ENCODE measurements around the gene PJA2. TPM values are rescaled to one million over a fixed set of nuclear protein-coding genes. Genes with fewer than 3 reads are reported as not detected.

PJA2 gene
- total and polyA plus RNA-seq, 9 of the 15 experiments (the other 6 are each of a cell fraction or from before 2014, with no cell fraction given): 25.1 to 82.1 (median 50.1) TPM

DNA sequence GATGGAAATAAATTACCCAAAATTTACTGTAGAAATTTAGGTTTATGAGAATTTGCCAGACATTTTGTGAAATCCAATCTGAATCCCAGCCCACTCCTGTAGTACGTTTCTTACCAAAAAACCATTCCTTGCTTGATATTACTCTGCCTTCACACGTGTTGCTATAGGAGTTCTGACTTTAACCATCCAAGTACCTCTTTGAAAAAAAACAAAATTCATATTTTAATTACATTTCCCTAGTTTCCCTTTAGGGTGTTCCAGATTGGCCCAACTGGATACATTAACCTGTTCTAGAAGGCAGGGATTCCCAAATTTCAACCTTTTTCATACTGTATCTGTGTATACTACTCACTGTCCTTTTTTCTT, 1.4 kb upstream of the PJA2 start:
- BruUV-seq (replicated peaks): no TSS peak
- peaks cover 3% of the 10 kb centered on the region for H3K9me1 ChIP-seq (ENCODE audit: control insufficient read depth, insufficient read depth, low read length)
- peaks cover 4% of the 10 kb centered on the region; the same call in 1 of the 3 replicates for H3K36me3 ChIP-seq (ENCODE audit: control insufficient read depth, insufficient read depth, low read length)
- ATAC-seq: no peak
- no peaks in the 10 kb centered on the region for H4K20me1 ChIP-seq (replicated peaks; ENCODE audit: control insufficient read depth, insufficient read depth, low read length)
- intact Hi-C loops (cut with micrococcal nuclease) (loop anchor here (5.0 kb wide), 1 partner anchor 684 kb away; no protein-coding TSS in a partner anchor), in situ Hi-C loops (cut with MboI) (no loop called here)
- peaks cover 35% of the 10 kb centered on the region for H3K79me2 ChIP-seq (ENCODE audit: control insufficient read depth, insufficient read depth, low read length)
- ChIA-PET CTCF (ENCODE audit: low intra/inter-chr PET ratio) (no interaction called here), POLR2A (interaction anchor here (0.9 to 1.6 kb wide), 4 partner anchors 8 to 40 kb away, joined by 3 to 9 read pairs (median 6); no protein-coding TSS in a partner anchor)
- peak overlapping the region; percentile 87 for H3K4me2 ChIP-seq (ENCODE audit: insufficient read depth, low read length)
- 0% methylated on average over 2 of the region's 2 CpGs for WGBS (ENCODE audit: insufficient coverage, low coverage, missing lambda C conversion rate)
- peaks cover 3 to 12% of the 10 kb centered on the region in 2 experiments; a peak in 4 of 5 replicates for H3K4me1 ChIP-seq (replicated peaks in 1 of 2; ENCODE audit: control insufficient read depth in 2 of 2, insufficient read depth in 2 of 2, low read length in 2 of 2)
- H3K9me3 ChIP-seq (replicated peaks; ENCODE audit: control insufficient read depth, insufficient read depth, low read depth, low read length): peaks cover 4% of the 10 kb centered on the region
- peak overlapping the region; percentile 53 for H3K4me3 ChIP-seq
- no peaks in the 10 kb centered on the region for H3K27me3 ChIP-seq (ENCODE audit: control insufficient read depth in 2 of 2, insufficient read depth in 2 of 2, low read length in 2 of 2)
- no peak for FAIRE-seq
- peak overlapping the region; percentile 75 to 97; a peak in 3 of 4 replicates for H3K9ac ChIP-seq (ENCODE audit: insufficient read depth in 1 of 2, low read depth in 2 of 2, low read length in 2 of 2)
- H3K27ac ChIP-seq (ENCODE audit: extremely low read depth, low read depth, low read length): peak overlapping the region; percentile 99
- no peak for DNase-seq (ENCODE audit: extremely low read depth in 1 of 4, low spot score in 3 of 4)
- H2AFZ ChIP-seq (ENCODE audit: low read depth, low read length): peak overlapping the region; percentile 94
- TF ChIP-seq, protein P1, sequence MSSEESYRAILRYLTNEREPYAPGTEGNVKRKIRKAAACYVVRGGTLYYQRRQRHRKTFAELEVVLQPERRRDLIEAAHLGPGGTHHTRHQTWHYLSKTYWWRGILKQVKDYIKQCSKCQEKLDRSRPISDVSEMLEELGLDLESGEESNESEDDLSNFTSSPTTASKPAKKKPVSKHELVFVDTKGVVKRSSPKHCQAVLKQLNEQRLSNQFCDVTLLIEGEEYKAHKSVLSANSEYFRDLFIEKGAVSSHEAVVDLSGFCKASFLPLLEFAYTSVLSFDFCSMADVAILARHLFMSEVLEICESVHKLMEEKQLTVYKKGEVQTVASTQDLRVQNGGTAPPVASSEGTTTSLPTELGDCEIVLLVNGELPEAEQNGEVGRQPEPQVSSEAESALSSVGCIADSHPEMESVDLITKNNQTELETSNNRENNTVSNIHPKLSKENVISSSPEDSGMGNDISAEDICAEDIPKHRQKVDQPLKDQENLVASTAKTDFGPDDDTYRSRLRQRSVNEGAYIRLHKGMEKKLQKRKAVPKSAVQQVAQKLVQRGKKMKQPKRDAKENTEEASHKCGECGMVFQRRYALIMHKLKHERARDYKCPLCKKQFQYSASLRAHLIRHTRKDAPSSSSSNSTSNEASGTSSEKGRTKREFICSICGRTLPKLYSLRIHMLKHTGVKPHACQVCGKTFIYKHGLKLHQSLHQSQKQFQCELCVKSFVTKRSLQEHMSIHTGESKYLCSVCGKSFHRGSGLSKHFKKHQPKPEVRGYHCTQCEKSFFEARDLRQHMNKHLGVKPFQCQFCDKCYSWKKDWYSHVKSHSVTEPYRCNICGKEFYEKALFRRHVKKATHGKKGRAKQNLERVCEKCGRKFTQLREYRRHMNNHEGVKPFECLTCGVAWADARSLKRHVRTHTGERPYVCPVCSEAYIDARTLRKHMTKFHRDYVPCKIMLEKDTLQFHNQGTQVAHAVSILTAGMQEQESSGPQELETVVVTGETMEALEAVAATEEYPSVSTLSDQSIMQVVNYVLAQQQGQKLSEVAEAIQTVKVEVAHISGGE (CRISPR knock-in tag; IDR thresholded peaks at IDR 0.05): peak in 1 of 3 experiments; percentile 2; a peak in 1 of 6 replicates
- TF ChIP-seq, protein P2, sequence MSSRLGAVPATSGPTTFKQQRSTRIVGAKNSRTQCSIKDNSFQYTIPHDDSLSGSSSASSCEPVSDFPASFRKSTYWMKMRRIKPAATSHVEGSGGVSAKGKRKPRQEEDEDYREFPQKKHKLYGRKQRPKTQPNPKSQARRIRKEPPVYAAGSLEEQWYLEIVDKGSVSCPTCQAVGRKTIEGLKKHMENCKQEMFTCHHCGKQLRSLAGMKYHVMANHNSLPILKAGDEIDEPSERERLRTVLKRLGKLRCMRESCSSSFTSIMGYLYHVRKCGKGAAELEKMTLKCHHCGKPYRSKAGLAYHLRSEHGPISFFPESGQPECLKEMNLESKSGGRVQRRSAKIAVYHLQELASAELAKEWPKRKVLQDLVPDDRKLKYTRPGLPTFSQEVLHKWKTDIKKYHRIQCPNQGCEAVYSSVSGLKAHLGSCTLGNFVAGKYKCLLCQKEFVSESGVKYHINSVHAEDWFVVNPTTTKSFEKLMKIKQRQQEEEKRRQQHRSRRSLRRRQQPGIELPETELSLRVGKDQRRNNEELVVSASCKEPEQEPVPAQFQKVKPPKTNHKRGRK (tag; IDR thresholded peaks at IDR 0.05): 0 out of 2 replicates have a peak, but pooled peaks have one; percentile 19
- TF ChIP-seq MEF2A (IDR thresholded peaks at IDR 0.05; ENCODE audit: control insufficient read depth, low read depth, low read length): no peak
- TF ChIP-seq ZNF707 (CRISPR knock-in tag; conservative IDR thresholded peaks at IDR 0.05): no peak
- no peak for TF ChIP-seq ZNF3 (CRISPR knock-in tag; IDR thresholded peaks at IDR 0.05)
- no peak for TF ChIP-seq KHSRP (IDR thresholded peaks at IDR 0.05)
- TF ChIP-seq, protein P3, sequence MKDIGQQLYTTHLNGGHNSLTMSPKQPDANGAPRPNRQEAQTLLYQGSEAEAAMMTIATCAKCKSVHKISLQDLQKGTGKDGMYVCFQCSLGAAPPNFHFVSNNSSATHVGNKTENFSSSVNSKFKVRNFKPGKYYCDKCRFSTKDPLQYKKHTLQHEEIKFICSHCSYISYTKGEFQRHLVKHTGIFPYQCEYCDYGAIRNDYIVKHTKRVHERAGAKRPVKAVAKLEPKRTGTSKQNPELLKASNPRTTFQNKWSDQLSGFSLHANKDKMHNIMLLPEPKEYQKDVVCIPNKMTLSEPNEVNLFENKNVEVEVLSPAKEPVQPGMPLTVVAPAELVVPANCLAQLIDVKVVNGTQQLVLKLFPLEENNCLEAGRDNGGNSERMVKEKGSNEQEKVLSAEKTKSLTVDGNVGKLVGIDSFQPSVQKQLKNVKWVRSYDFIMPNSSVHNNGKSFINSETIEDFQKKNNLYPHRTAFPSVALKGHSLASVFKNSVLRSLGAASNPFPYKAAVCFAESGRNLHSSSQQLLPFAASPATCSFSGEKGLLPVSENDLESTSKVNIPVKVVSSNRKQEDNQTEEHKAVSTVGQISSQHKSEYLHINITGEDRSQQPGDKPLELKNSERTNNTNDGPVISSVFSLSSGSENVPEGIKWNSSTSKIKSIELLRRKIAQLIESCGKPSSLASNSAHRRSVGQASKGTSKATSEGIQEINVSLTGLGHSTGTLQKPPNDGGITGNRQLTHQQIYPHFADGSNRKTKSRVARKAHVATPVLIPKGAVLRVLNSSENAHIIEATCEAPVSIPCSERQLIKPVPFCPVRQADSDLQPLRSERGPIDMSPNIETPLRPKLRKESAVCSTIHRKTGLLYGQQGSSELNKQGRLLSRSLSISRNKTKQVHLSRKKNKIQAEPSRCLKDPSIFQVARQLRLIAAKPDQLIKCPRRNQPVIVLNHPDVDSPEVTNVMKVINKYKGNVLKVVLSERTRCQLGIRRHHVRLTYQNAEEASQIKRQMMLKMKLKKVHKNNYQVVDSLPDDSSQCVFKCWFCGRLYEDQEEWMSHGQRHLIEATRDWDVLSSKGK (CRISPR knock-in tag; IDR thresholded peaks at IDR 0.05): no peak
- 0 out of 2 replicates have a peak, but pooled peaks have one; percentile 38 for TF ChIP-seq PTRF (tag; IDR thresholded peaks at IDR 0.05)
- TF ChIP-seq, protein P4, sequence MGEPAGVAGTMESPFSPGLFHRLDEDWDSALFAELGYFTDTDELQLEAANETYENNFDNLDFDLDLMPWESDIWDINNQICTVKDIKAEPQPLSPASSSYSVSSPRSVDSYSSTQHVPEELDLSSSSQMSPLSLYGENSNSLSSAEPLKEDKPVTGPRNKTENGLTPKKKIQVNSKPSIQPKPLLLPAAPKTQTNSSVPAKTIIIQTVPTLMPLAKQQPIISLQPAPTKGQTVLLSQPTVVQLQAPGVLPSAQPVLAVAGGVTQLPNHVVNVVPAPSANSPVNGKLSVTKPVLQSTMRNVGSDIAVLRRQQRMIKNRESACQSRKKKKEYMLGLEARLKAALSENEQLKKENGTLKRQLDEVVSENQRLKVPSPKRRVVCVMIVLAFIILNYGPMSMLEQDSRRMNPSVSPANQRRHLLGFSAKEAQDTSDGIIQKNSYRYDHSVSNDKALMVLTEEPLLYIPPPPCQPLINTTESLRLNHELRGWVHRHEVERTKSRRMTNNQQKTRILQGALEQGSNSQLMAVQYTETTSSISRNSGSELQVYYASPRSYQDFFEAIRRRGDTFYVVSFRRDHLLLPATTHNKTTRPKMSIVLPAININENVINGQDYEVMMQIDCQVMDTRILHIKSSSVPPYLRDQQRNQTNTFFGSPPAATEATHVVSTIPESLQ (CRISPR knock-in tag; IDR thresholded peaks at IDR 0.05): 0 out of 2 replicates have a peak, but pooled peaks have one; percentile 4
- no peak for TF ChIP-seq MEIS2 (IDR thresholded peaks at IDR 0.05; ENCODE audit: partially characterized antibody)
- TF ChIP-seq NCOA6 (IDR thresholded peaks at IDR 0.05): no peak
